Measurements from ENCODE around the gene CHPF2.

- TF ChIP-seq EZH2 (IDR thresholded peaks at IDR 0.05; ENCODE audit: borderline replicate concordance): no peak
- TF ChIP-seq, protein P1, sequence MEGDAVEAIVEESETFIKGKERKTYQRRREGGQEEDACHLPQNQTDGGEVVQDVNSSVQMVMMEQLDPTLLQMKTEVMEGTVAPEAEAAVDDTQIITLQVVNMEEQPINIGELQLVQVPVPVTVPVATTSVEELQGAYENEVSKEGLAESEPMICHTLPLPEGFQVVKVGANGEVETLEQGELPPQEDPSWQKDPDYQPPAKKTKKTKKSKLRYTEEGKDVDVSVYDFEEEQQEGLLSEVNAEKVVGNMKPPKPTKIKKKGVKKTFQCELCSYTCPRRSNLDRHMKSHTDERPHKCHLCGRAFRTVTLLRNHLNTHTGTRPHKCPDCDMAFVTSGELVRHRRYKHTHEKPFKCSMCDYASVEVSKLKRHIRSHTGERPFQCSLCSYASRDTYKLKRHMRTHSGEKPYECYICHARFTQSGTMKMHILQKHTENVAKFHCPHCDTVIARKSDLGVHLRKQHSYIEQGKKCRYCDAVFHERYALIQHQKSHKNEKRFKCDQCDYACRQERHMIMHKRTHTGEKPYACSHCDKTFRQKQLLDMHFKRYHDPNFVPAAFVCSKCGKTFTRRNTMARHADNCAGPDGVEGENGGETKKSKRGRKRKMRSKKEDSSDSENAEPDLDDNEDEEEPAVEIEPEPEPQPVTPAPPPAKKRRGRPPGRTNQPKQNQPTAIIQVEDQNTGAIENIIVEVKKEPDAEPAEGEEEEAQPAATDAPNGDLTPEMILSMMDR (IDR thresholded peaks at IDR 0.05; ENCODE audit: poor library complexity): no peak
Measured at GRCh38 chr7:151213826-151214225, 18.5 kb upstream of the CHPF2 start.
